ENCODE results near the gene ATAT1.

DNA sequence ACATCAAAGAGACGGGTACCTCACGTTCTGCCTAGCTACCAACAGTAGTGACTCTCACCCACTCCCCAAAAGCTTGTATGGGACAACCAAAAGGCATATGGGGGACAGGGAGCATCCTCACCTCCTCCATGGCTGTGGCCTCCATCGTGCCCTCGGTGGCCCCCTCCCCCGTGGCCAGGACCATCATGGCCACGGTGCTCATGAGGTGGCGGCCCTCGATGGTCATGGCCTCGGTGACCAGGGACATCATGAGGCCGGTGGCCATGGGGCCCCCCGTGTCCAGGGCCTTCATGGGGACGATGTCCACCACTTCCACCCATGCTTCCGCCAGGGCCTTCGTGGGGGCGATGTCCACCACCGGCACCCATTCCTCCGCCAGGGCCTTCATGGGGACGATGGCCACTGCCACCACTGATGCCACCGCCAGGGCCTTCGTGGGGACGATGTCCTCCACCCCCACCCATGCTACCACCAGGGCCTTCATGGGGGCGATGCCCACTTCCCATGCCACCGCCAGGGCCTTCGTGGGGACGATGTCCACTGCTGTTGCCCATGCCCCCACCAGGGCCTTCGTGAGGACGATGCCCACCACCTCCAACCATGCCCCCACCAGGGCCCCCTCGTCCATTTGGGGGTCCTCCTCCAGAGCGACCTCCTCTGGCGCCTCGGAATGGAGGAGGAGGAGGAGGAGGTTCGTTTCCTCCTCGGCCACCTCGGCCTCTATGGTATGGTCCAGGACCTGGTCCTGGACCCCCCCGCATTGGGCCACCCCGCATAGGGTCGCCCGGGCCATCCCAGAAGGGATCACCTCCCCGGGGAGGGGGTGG is 24.6 kb upstream of the ATAT1 start:
- TF ChIP-seq, protein P1, sequence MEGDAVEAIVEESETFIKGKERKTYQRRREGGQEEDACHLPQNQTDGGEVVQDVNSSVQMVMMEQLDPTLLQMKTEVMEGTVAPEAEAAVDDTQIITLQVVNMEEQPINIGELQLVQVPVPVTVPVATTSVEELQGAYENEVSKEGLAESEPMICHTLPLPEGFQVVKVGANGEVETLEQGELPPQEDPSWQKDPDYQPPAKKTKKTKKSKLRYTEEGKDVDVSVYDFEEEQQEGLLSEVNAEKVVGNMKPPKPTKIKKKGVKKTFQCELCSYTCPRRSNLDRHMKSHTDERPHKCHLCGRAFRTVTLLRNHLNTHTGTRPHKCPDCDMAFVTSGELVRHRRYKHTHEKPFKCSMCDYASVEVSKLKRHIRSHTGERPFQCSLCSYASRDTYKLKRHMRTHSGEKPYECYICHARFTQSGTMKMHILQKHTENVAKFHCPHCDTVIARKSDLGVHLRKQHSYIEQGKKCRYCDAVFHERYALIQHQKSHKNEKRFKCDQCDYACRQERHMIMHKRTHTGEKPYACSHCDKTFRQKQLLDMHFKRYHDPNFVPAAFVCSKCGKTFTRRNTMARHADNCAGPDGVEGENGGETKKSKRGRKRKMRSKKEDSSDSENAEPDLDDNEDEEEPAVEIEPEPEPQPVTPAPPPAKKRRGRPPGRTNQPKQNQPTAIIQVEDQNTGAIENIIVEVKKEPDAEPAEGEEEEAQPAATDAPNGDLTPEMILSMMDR (IDR thresholded peaks at IDR 0.05; ENCODE audit: low read depth, low read length): no peak
- TF ChIP-seq EZH2phosphoT487 (IDR thresholded peaks at IDR 0.05; ENCODE audit: low read depth): no peak

Data from OCI-LY3 (cell line).